GM12864 (cell line): Measurements from ENCODE around the gene BEX3.

ENCODE experiments used
- DNase-seq: peaks from one replicate; pipeline ENCODE4 v3.0.0-alpha.2; 2011; ENCODE audit warnings: low read depth
- H3K4me3 ChIP-seq: 2 replicates; pipeline ENCODE4 v1.5.1; 2011; ENCODE audit warnings: mild to moderate bottlenecking, low read depth, low read length, control low read depth
- CTCF ChIP-seq: IDR thresholded peaks from 2 replicates; pipeline ENCODE4 v1.5.1; 2011; ENCODE audit warnings: low read depth, mild to moderate bottlenecking, moderate library complexity, low read length, control low read depth, inconsistent platforms; ENCODE audit errors: missing control alignments

The BEX3 gene

GRCh38 chrX:103361798-103362197, 14.5 kb upstream of the BEX3 start:
- no peak for DNase-seq
- no peak for TF ChIP-seq CTCF
- H3K4me3 ChIP-seq, result no peak overlapping the region

GRCh38 chrX:103362474-103362873, 13.9 kb upstream of the BEX3 start:
- no peak for TF ChIP-seq CTCF
- DNase-seq, result no peak
- no peak overlapping the region for H3K4me3 ChIP-seq

- no peak for DNase-seq
- no peak overlapping the region for H3K4me3 ChIP-seq
- TF ChIP-seq CTCF, result no peak
These were observed 13.3 kb upstream of the BEX3 start for GRCh38 chrX:103363046-103363445.

GRCh38 chrX:103367502-103367901, 8.8 kb upstream of the BEX3 start:
- no peak for DNase-seq

GRCh38 chrX:103369479-103369878, 6.9 kb upstream of the BEX3 start:
- no peak for TF ChIP-seq CTCF
- no peak overlapping the region for H3K4me3 ChIP-seq
- no peak for DNase-seq

More at GRCh38 chrX:103367502-103367901, 8.8 kb upstream of the BEX3 start:
- no peak for TF ChIP-seq CTCF
- no peak overlapping the region for H3K4me3 ChIP-seq

GRCh38 chrX:103372886-103373285, 3.5 kb upstream of the BEX3 start:
- TF ChIP-seq CTCF, result no peak
- H3K4me3 ChIP-seq, result no peak overlapping the region
- no peak for DNase-seq

GRCh38 chrX:103373581-103373980, 2.8 kb upstream of the BEX3 start:
- DNase-seq, result no peak
- no peak for TF ChIP-seq CTCF
- H3K4me3 ChIP-seq, result no peak overlapping the region
